HL-60/S4 (cell line): ENCODE data around the gene RGS7.
"Not testable (repeated sequence)": the region's sequence is repeated elsewhere in the genome, so short reads cannot be mapped to it uniquely, and the experiment has no call there.

Experiments
- in situ Hi-C: fragments of 300-500 bp; cut with MboI; formaldehyde crosslinking; loops from 2 replicates; pipeline ENCODE4 v1.14.3; 2022; ENCODE audit warnings: low sequenced_read_pairs

Gene RGS7

DNA sequence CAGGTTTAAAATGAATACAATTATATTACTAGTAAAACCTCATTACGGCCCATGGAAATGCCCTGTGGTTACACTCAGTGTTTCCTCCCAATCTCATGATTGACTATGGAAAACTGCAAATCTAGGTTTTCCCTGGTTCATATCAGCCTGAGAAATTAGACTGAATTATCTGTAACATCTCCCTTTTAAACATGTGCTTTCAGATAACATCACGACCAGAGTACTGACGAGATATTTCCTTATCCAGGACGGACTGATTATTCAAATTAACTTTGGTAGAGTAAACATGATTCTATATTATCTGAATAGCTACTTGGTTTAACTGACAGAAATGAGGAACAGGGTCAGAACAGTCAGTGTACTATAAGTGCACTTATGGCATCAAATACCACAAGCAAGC lies 82.3 kb downstream of the RGS7 start:
- in situ Hi-C loops: no loop called here

GRCh38 chr1:241272828-241273227 lies 84.2 kb downstream of the RGS7 start:
- in situ Hi-C loops: no loop called here

DNA sequence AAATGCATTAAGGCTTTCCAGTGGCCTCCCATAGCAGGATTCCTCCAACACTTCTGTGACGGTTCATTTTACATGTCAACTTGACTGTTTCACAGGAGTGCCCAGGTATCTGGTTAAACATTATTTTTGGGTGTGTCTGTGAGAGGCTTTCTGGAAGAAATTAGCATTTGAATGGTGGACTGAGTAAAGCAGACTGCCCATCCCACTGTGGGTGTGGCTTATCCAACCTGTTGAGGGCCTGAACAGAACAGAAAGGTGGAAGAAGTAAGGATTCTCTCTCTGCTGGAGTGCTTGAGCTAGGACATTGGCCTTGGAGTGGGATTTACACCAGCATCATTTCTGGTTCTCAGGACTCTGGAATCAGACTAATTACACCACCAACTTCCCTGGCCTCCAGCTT lies 85.6 kb downstream of the RGS7 start:
- in situ Hi-C loops: no loop called here

DNA sequence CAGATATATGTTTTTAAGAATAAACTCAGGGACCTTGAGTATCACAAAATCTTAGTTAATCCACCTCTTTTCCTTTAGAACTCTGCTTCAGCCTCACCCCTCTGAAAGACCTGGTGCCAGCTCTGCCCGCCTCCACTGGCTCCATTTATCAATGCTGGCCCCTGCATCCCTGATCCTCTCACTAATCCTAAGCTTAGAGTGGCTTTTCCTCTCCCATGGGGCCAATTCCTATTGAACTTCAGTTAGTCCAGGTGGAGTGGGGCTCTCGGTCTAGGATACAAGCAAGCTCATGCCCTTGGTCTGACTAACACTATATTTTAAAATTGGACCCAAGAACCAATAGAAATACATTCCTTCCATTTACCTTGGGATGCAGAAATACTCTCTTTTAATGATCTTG lies 87.0 kb downstream of the RGS7 start:
- in situ Hi-C loops: no loop called here

DNA sequence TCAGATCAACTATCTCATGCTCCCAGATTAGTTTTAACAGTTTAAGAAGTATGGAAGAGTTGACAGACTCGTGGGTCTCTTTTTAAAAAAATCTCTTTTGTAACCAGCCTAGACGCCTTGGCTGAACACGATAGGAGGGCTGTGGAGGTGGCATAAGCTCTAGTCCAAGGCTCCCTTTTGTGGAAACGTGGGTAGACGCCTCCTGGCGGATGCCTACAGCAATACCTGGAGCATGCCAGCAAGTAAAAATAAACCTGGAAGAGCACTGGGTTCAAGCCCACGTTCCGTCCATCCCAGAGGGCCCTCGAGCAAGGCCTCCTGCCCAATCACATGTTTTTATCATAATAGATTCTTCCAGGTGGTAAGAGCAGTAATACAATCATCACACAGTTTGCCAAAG lies 87.9 kb downstream of the RGS7 start:
- in situ Hi-C loops: no loop called here

DNA sequence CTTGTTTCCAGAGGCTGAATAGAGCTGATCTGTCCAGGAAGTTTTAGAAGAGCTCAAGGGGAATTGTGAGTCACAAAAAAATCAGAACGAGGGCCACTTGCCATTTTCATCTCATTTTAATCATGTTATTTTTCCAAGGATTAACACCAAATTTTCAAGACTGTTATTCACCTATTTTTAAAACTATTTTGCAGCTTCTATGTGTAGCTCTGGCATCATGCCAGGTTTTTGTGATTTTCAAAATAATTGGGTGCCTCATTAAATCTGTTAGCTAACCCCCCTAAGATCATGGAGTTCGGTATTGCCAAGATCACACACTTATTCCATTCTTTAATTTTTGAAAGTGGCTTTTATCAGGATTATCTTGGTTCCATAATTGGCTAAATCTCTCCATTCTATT lies 90.9 kb downstream of the RGS7 start:
- in situ Hi-C loops: no loop called here

- in situ Hi-C loops: no loop called here
Observed at GRCh38 chr1:241265428-241265827, 91.6 kb downstream of the RGS7 start.

DNA sequence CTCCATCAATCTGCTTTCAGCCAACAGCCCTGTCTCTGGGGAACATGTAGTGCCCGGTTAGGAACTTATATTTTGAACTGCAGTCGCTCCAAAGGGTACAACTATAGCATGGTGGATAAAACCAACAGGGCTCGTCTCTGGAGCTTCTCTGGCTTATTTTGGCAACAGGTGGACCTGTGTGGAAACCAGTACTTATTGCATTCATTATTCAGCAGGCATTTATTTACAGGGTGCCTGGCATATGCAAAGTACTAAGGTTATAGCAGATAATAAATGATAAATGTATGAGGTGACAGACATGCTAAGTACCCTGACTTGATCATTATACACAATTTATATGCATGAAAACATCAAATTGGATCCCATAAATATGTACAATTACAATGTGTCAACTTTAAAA lies 93.7 kb downstream of the RGS7 start:
- in situ Hi-C loops: no loop called here

DNA sequence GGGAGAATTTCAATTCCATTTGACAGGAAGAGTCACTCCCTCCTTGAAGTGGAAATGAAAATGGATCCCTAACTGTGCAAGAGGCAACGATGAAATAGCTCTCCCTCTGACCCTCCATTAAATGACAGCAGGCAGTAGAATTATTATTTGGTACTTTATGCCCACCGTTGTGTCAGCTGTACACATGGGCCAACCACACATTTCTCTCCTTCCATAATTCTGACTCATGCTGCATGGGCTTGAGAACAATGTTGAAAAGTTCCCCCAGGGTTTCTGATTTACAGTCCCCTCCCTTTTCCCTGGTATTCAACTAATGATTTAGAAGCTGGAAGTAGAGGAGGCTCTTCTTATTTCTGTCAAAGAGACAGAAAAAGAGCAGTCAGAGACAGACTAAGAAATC lies 103.5 kb downstream of the RGS7 start:
- in situ Hi-C loops: no loop called here

- in situ Hi-C loops: no loop called here
Observed at GRCh38 chr1:241250465-241250864, 106.5 kb downstream of the RGS7 start.

DNA sequence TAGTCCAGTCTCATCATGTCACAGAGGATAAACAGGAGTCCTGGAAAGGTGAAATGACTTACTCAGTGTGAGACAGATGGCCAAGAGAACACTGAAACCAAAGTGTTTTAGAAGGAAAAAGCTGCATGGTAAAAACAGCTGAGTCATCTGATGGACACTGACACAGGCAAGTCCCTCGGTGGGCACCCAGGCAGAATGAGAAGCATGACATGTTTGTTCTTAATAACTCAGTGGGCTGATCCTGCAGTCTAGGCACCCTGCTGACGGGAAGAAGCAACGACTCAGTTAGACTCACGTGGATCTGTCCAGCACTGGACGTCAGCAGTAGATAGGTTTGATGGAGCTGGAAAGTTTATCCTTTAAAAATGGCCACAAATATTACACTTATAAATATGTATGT lies 116.9 kb downstream of the RGS7 start:
- in situ Hi-C loops: no loop called here

DNA sequence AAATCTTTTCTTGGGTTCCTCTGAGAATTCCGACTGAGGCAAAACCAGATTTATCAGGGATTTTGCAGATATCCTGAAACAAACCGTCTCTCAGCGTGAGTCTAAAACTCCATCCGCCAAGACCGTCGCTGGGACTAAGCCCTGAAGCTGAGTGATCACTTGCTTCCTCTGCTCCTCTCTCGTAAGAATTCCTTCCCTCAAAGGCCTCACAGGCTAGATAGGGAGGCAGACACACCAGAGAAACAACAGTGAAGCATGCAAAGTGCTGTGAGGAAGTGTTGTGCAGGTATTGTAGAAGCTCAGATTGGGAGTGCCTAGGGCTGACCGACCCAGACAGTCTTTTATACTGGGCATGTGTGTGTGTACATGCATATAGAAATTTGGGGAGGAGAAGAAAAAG lies 119.1 kb downstream of the RGS7 start:
- in situ Hi-C loops: no loop called here

- in situ Hi-C loops: no loop called here
Observed at GRCh38 chr1:241235256-241235897, 121.6 kb downstream of the RGS7 start.

- in situ Hi-C loops: no loop called here
Observed at GRCh38 chr1:241229711-241230110, 127.3 kb downstream of the RGS7 start.

DNA sequence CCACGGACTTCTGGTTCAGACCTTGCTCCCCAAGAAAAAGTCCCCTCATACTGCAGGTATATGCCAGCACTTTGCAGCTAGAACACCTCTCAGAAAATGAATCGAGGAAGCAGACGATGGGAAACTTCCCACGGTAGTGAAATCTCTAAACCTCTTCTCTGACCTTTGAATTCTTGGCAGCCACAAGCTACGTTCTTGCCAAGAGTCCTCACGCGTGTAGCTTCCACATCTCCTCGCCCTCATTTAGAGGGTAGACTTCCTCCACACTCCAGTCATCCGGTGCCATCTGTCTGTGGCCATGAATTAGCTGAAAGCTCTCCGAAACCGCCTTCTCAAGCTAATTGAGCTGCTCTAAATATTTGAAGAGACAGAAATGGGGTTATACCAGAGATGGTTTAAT lies 127.8 kb downstream of the RGS7 start:
- in situ Hi-C loops: no loop called here

- in situ Hi-C loops: no loop called here
Observed at GRCh38 chr1:241228339-241228738, 128.7 kb downstream of the RGS7 start.

- in situ Hi-C loops: no loop called here
Observed at GRCh38 chr1:241225741-241226140, 131.3 kb downstream of the RGS7 start.

DNA sequence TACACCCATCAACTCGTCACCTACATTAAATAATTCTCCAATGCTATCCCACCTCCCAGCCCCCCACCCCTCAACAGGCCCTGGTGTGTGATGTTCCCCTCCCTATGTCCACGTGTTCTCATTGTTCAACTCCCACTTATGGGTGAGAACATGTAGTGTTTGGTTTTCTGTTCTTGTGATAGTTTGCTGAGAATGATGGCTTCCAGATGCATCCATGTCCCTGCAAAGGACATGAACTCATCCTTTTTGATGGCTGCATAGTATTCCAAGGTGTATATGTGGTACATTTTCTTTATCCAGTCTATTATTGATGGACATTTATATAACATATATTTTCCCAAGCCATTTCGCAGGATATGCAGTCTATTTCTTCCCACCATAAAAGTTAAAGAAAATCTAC lies 132.8 kb downstream of the RGS7 start:
- in situ Hi-C loops: not testable (repeated sequence)

- in situ Hi-C loops: not testable (repeated sequence)
Observed at GRCh38 chr1:241222813-241223212, 134.2 kb downstream of the RGS7 start.

DNA sequence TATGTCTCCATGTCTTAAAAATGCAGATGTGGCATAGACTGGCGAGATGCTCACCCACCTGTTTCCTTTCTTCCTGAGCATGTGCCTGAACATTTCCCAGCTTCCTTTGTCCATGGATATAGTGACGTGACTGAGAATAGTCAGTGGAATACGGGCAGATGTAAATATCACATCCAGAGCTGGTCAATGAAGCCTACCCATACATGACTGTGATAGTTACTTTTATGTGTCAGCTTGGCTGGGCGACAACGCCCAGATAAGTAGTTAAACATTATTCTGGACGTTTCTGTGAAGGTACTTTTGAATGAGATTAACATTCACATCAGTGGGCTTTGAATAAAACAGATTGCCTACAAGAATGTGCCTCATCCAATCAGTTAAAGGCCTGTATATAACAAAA lies 135.7 kb downstream of the RGS7 start:
- in situ Hi-C loops: no loop called here

DNA sequence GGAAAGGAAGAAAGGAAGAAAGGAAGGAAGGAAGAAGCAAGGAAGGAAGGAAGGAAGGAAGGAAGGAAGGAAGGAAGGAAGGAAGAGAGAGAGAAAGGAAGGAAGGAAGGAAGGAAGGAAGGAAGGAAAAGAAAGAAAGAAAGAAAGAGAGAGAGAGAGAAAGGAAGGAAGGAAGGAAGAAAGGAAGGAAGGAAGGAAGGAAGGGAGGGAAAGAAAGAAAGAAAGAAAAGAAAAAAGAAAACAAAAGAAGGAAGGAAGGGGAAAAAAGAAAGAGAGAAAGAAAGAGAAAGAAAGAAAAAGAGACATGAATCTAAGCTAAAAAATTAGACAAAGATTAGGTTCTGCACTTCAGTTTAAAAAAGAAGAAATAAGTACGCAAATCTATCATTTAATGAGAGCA lies 136.1 kb downstream of the RGS7 start:
- in situ Hi-C loops: not testable (repeated sequence)

DNA sequence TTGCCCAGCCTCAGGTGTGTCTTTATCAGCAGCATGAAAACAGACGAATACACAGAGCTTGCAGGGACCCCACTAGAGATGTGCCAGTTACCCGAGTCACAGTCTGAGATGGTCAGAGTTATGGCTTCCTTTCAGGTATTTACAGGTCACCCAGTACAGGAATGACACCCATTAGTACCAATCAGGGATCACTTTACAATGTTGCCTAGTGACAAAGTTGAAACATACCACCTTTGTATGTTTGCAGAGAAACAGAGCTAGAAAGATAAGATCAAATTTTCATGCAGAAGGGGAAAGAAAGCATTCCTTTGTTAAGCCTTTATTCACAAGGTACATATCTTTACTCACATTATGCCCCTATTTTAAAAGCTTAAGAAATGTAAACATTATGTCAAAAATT lies 137.6 kb downstream of the RGS7 start:
- in situ Hi-C loops: no loop called here

- in situ Hi-C loops: no loop called here
Observed at GRCh38 chr1:241217516-241217915, 139.5 kb downstream of the RGS7 start.

- in situ Hi-C loops: no loop called here
Observed at GRCh38 chr1:241215683-241216082, 141.3 kb downstream of the RGS7 start.
